HFF-Myc (cell line): Measurements from ENCODE around the gene TYRP1.
"Not testable (repeated sequence)": the region's sequence is repeated elsewhere in the genome, so short reads cannot be mapped to it uniquely, and the experiment has no call there.

ENCODE experiments used
- DNase-seq: peaks from one replicate; pipeline ENCODE4 v3.0.0-alpha.2; 2011; ENCODE audit warnings: low read depth; ENCODE audit errors: extremely low read depth
- H3K4me3 ChIP-seq: replicated peaks from 2 replicates; pipeline ENCODE4 v1.5.1; 2011; ENCODE audit warnings: low read depth, mild to moderate bottlenecking, control low read depth, low read length
- CTCF ChIP-seq: IDR thresholded peaks from 2 replicates; pipeline ENCODE4 v1.5.1; 2012; ENCODE audit warnings: mild to moderate bottlenecking, low read depth, low read length, control low read depth; ENCODE audit errors: missing control alignments

Gene TYRP1

GRCh38 chr9:12674961-12675360 lies 18.2 kb upstream of the TYRP1 start:
- TF ChIP-seq CTCF = no peak
- no peak for DNase-seq
- no peak overlapping the region for H3K4me3 ChIP-seq

GRCh38 chr9:12677462-12678126 lies 15.6 kb upstream of the TYRP1 start:
- H3K4me3 ChIP-seq, DNase-seq: not testable (repeated sequence)

- H3K4me3 ChIP-seq = no peak overlapping the region
- TF ChIP-seq CTCF = no peak
- no peak for DNase-seq
Measured at GRCh38 chr9:12680341-12680740, 12.8 kb upstream of the TYRP1 start.

GRCh38 chr9:12680757-12681156 lies 12.4 kb upstream of the TYRP1 start:
- no peak for TF ChIP-seq CTCF

GRCh38 chr9:12681620-12682019 lies 11.6 kb upstream of the TYRP1 start:
- H3K4me3 ChIP-seq = no peak overlapping the region
- no peak for TF ChIP-seq CTCF
- no peak for DNase-seq

More at GRCh38 chr9:12680757-12681156, 12.4 kb upstream of the TYRP1 start:
- H3K4me3 ChIP-seq = no peak overlapping the region
- no peak for DNase-seq

GRCh38 chr9:12684974-12685373 lies 8.2 kb upstream of the TYRP1 start:
- no peak overlapping the region for H3K4me3 ChIP-seq
- no peak for DNase-seq
- TF ChIP-seq CTCF = no peak

GRCh38 chr9:12689233-12689632 lies 4.0 kb upstream of the TYRP1 start:
- no peak for TF ChIP-seq CTCF
- DNase-seq = no peak
- no peak overlapping the region for H3K4me3 ChIP-seq
